CD4-positive, alpha-beta T cell treated with Interleukin-17A for 1 hour (primary cell): Measurements from ENCODE around the gene CDKN3.
"Not testable (repeated sequence)": the region's sequence is repeated elsewhere in the genome, so short reads cannot be mapped to it uniquely, and the experiment has no call there.

Source experiments
- DNase-seq: peaks from one replicate; pipeline ENCODE4 v3.0.0-alpha.2; 2020

CDKN3 gene

DNA sequence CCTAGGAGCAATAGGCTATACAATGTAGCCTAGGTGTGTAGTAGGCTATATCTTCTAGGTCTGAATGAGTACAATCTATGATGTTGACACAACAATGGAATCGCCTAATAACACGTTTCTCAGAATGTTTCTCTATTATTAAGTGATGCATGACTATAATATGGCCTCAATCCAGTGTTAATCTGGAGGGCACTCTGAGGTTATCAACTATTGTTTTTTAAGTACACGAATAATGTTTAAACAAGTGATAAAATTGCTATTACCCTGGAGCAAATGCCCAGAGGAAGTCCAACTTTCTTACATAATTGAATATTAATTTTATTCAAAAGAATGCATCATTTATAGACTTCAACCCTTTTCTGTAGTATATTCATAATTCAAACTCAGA, 60.8 kb downstream of the CDKN3 start:
- no peak for DNase-seq

DNA sequence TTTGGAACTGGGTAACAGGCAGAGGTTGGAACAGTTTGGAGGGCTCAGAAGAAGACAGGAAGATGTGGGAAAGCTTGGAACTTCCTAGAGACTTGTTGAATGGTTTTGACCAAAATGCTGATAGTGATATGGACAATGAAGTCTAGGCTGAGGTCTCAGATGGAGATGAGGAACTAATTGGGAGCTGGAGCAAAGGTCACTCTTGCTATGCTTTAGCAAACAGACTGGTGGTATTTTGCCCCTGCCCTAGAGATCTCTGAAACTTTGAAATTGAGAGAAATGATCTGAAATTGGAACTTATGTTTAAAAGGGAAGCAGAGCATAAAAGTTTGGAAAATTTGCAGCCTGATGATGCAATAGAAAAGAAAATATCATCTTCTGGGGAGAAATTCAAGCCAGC, 61.7 kb downstream of the CDKN3 start:
- not testable (repeated sequence) for DNase-seq

- DNase-seq = no peak
Measured at GRCh38 chr14:54459106-54459505, 62.3 kb downstream of the CDKN3 start.

DNA sequence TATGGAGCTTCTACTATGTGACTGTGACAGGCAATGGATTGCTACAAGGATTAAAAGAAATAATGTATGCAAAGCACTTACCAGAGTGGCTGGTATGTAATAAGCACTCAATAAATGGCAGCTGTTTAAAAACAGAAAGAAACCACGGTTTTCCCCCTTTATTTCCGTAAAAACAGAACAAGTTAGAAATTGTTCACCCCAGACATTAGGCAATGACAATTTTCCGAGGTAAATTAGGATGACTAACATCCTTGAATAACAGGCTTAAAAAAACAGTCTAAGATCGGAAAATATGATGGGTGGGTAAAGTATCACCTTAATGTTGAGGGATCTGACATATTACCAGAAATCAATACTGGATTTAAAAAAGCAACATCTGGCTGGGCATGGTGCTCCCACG, 65.2 kb downstream of the CDKN3 start:
- DNase-seq = no peak

GRCh38 chr14:54465654-54466053, 68.8 kb downstream of the CDKN3 start:
- DNase-seq = no peak

- DNase-seq = no peak
Measured at GRCh38 chr14:54467280-54467679, 70.5 kb downstream of the CDKN3 start.
